ENCODE measurements around the gene MSRB1.
"Not testable (repeated sequence)": the region's sequence is repeated elsewhere in the genome, so short reads cannot be mapped to it uniquely, and the experiment has no call there.

Gene MSRB1

DNA sequence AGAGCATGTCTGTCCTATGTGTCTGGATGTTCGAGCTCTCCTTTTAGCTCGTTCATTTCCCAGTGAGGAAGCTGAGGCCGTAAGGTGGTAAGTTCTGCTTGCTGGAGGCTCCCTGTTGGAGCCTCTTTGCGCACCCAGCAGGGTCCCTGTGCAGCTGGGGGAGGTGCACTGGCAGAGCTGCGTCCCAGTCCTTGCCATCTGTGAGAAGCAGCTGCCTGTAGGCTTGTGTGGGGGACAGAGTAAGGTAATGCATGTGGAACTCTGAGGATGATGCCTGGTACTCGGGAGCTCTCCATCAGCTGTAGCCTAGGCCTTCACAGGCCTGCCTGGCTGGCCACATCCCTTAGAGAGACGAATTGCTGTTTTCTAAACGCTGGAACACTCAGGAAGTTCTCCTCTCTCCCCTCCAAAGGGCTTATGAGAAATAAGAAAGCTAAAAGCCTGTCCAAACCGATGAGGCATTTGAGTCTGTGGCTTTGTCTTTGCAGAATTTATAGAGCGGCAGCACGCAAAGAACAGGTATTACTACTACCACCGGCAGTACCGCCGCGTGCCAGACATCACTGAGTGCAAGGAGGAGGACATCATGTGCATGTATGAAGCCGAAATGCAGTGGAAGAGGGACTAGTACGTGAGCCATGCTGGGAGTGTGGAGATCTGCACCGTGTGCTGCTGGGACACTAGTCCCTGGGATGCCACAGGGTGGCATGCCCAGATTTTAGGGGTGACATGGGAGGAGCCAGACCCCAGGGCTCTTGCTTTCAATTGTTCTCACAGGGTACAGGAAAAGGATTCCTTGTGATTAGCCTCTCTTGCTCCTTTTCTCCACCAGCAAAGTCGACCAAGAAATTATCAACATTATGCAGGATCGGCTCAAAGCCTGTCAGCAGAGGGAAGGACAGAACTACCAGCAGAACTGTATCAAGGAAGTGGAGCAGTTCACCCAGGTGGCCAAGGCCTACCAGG, 17.9 kb upstream of the MSRB1 start:
- DNase-seq, result peak; percentile 59

DNA sequence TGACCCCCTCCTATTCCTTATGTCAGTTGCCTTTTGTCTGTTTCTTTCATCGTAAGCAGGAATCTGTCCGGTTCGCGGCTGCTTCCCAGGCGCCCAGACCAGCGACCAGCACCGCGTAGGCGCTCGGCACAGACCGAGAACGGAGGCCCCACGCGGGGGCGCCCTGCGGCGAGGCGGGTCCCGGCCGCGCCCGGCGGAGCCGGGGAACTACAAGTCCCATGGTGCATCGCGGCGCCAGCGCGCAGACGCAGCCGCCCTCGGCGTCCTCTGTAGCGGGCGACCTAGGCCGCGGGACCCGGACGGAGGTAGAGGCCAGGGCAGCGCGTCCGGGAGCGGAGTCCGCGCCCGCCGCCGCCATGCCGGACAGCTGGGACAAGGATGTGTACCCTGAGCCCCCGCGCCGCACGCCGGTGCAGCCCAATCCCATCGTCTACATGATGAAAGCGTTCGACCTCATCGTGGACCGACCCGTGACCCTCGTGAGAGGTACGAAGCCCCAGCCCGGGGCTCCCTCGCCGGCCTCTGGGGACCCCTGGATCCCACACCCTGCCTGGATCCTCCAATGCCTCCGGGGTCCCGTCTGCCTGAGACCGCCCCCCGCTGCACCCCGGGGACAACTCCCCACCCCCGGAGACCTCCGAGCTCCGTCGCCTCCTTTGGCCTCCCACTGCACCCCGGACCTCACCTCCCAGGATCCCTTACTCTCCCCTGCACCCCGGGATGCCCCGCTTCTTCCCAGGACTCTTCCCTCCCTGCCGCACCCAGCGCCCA, 16.5 kb upstream of the MSRB1 start, which contains the start of gene NDUFB10:
NDUFB10 (plus strand) TSS at position 270 of the 771 bp plus-strand sequence; CDS start at position 357, 87 bp downstream.
- DNase-seq, result peak; percentile 95

DNA sequence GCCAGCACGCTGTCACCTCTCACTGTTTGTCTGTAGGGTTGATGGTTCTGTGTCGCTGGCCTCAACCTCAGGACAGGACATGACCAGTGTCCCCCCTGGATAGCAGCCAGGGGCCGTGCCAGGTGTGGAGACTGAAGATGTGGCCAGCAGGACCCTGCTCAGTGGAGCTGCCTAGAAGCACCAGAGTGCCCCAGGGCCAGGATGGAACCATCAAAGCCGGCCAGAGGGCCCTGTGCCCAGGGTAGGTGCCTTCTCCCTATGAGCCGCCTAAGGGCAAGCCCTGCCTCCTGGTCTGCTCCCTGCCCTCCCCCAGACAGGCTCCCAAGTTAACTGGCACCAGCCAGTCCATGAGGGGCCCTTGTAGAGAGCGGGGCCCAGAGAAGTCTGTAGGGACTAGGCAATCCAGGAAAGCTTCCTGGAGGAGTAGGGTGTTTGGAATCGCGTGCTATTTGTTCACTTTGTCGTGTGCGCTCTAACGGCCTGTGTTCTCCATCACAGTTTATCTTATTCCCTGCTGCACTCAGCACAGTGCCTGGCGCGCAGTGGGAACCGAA, 15.8 kb upstream of the MSRB1 start:
- DNase-seq, result no peak

DNA sequence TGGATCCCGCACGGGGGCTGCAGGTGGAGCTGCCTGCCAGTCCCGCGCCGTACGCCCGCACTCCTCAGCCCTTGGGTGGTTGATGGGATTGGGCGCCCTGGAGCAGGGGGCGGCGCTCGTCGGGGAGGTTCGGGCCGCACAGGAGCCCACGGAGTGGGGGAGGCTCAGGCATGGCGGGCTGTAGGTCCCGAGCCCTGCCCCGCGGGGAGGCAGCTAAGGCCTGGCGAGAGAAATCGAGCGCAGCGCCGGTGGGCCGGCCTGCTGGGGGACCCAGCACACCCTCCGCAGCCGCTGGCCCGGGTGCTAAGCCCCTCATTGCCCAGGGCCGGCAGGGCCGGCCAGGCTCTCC, 15.1 kb upstream of the MSRB1 start:
- DNase-seq, result not testable (repeated sequence)

DNA sequence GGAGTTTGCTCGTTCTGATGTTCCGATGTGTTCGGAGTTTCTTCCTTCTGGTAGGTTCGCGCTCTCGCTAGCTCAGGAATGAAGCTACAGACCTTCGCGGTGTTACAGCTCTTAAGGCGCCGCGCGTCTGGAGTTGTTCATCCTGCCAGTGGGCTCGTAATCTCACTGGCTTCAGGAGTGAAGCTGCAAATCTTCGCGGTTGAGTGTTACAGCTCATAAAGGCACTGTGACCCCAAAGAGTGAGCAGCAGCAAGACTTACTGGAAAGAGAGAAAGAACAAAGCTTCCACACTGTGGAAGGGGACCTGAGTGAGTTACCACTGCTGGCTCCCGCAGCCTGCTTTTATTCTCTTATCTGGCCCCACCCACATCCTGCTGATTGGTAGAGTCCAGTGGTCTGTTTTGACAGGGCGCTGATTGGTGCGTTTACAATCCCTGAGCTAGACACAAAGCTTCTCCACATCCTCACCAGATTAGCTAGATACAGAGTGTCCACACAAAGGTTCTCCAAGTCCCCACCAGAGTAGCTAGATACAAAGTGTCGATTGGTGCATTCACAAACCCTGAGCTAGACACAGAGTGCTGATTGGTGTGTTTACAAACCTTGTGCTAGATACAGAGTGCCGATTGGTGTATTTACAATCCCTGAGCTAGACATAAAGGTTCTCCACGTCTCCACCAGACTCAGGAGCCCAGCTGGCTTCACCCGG, 14.6 kb upstream of the MSRB1 start:
- not testable (repeated sequence) for DNase-seq

DNA sequence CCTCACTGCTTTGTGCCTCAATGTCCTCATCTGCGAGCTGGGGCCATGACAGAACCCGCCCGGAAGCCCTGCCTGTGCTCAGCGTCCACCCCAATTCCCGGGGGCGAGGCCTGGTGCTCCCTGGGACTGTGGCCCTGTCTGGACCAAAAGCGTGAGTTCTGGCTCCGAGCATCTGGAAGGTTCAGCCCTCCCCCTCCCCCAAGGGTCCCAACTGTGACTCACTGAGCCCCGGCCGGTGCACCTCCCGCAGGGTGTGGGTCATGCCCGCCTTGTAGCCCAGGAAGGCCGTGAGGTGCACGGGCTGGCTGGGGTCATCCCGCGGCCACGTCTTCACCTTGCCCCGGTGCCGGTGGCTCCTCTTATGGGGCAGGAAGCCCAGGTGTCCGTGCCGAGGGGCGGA, 10.7 kb upstream of the MSRB1 start:
- DNase-seq, result no peak

DNA sequence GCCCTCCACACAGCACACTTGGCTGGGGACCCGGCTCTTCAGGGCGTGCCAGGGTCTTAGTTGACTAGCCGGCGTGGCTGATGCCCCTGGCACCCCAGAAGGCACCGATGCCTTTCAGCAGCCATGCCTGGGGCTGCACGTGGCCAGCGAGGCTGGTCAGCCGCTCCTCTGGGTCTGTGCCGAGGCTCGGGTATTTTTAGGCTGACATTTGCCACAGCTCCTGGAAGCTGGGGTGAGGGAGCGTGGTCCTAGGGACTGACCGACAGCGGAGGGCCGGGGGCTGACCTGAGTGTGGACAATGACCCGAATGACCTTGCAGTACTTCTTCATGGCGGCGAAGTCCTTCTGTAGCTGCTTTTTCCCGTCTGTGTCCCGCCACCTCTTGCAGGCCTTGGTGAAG, 7.6 kb upstream of the MSRB1 start:
- no peak for DNase-seq

DNA sequence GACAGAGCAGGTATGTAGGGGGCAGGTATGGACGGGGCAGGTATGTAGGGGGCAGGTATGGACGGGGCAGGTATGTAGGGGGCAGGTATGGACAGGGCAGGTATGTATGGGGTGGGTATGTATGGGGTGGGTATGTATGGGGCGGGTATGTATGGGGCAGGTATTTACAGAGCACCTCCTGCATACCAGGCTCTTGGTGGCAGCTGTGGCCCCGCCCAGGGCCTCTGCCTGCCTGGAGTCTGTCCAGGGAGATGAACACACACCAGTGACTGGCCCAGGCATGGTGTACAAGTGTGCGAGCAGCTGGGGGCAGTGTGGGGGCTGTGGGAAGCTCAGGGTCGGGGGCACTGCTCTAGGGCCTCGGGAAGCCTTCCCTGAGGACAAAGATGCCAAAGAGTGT, 7.0 kb upstream of the MSRB1 start:
- no peak for DNase-seq

DNA sequence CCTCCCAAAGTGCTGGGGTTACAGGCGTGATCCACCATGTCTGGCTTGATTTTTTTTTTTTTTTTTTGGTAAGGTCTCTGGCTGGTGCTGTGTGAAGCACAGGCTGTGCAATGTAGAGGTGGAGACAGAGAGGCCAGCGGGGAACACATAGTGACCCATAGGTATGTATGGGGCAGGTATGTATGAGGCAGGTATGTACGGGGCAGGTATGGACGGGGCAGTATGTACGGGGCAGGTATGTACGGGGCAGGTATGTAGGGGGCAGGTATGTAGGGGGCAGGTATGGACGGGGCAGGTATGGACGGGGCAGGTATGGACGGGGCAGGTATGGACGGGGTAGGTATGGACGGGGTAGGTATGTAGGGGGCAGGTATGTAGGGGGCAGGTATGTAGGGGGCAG, 6.5 kb upstream of the MSRB1 start:
- no peak for DNase-seq

DNA sequence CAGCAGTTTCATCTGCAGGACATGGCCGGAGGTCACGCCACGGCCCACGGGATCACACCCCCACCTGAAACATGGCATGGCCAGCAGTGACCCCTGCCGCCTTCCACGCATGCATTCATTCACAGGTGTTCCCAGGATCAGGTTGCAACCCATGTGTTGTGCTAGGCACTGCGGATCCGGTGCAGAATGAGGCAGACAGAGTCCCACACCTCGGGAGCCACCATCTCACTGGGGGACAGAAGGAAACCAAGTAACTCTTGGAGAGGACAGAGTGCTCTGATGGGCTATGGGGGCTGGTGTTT, 4.3 kb upstream of the MSRB1 start:
- no peak for DNase-seq

DNA sequence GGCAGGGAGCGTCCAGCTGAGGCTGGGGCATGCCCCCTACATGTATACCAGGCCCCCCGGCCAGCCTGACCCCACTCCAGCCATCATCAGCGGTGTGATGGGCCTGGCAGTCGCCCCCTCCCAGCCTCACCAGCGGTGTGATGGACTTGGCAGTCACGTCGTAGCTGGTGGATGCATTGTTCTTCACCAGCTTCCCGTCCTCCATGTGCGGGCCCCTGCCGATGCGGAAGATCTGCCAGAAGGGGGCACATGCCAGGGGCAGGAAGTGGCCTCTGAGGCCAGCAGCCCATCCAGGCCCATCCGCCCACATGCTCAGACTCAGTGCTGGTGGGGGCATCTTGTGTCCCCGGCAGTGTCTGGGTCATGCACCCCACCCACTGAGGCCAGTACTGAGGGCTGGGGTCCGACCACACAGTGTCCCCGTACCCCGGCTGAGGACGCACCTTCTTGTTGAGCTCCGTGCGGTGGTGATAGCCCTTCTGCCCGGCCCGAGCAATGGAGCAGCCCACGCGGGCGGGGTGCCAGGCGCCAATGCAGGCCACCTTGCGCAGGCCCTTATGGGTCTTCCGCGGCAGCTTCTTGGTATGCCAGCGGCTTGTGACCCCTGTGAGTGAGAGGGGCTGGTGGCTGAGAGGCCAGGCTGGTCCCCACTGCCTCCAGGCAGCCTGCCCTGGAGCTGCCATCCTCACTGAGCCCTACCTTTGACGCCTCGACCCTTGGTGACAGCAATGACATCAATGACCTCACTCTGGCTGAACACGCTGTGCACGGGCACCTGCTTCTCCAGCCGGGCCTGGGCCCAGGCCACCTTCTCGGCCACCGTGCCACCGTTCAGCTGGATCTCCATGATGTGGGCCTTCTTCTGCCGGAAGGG, 3.7 kb upstream of the MSRB1 start:
- DNase-seq, result no peak

DNA sequence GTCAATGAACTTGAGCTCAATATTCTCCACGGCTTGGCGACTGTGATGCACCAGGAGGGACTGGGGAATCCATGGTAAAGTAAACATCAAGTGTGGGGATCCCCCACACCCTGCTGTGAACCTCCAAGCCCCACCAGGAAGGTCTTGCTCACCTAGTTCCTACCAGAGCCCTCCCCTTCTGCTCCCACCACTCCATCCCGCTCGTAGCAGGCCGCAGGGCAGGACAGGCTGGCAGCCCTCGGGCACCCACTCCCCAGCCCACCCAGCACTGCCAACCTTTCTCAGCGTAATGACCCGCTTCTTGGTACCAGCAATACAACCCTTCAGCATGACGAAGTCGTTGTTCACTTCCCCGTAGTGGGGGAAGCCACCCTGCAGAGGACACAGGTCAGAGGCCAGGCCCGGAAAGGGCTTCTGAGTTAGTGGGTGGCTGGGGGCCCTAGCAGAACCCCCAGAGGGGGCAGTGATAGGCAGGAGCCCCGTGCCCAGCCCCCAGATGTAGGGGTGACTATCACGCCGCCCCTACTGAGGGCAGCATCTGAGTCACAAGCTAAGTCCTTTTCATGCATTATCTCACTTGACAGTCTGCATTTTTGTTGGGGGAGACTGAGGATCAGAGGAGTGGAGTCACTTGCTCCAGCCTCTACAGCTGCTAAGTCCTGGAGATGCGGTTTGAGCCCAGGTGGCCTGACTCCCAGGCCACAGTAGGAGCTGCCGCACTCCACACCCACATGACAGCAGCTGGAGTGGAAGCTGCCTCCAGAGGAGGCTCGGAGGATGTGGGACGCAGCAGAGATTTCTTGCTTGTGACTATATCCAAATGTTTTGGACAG, 2.8 kb upstream of the MSRB1 start:
- DNase-seq, result no peak

DNA sequence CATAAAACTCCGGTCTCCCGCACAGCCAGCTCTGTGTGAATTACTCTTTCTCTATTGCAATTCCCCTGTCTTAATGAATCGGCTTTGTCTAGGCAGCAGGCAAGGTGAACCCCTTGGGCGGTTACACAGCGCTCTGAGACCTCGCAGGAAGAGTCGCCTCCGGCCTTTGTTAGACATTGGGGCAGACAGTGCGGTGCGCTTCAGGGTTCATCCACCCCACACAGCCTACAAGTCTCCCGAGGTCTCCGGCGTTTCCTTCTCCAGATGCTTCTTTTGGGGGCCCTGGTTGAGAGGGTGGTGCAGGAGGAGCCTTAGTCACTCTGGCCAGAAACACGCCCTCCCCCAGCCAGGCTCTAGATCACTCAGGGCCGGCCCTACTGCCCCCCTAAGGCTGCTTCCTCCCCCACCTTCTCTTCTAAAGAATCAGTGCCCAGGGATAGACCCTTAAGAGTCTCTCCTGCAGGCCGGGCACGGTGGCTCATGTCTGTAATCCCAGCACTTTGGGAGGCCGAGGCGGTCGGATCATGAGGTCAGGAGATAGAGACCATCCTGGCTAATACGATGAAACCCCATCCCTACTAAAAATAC, 1.7 kb upstream of the MSRB1 start:
- no peak for DNase-seq

DNA sequence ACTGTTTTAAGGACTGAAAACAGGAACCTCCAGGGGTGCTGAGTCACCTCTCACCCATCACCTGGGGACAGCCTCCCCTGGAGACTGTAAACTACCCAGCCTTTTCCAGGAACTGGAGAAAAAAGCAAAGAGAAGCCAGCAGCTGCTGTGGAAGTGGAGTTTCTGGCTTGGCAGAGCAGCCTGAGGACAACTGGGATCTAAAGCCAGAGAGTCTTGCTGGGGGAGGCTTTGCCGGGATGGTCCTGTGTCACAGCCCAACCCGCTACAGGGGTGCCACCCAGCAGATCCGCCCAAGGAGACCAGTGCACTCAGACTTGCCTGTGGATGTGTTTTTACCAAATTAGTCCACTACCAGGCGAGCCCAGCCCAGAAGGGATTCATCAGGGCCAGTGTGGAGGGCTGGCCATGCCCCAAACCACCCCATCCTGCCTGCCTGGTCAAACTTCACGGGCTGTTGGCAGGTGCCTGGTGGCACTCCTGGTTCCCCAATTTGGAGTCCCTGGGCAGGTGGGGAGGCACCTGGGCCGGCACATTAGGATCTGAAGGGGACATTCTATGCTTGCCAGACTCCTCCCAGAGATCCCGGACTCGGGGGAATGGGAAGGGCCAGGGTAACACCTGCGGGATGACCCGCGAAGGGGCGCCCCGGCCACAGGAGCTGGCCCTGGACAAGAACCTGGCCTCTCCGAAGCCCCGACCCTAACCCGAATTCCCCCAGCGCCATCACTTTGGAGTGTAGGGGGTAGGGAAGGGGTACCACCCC, 771 bp downstream of the MSRB1 start:
- DNase-seq, result no peak

DNA sequence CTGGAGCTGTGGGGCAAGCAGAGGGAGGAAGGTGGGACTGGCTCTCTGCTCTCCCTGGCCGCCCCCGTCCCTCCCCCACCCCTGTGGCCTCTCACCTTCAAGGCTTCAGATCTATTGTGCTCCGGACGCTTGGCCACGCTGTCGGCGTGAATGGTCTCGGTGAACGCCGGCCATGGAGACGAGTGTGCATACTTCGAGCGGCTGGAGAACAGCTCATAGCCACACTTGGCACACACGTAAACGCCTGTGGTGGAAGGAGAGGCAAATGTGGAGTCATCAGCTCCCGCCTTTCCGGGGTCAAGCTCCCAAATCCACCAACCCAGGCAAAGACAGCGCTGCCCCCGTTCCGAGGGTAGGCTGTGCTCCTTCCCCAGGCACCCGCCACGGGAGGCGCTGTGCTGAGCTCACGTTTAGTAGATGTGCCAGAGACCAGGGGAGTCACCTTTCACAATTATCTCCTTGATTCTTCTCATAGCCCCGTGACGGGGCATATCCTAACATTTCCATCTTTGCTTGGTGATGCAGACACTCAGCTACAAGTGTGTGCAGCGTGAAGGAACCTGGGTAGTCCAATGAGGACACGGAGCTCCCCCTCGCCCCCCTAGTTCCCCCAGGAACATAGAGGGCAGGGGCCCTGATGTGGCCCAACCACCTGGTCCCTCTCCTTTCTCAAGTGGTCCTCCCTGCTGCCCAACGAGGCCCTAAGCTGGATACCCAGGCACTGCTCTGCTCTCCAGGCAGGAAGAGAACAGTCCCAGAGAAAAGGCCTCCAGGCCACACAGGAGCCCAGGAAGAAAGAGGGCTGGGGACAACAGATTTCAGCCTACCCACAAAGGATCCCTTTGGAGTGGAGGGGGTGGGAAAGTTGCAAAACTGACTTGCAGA, 1.6 kb downstream of the MSRB1 start:
- DNase-seq, result no peak

DNA sequence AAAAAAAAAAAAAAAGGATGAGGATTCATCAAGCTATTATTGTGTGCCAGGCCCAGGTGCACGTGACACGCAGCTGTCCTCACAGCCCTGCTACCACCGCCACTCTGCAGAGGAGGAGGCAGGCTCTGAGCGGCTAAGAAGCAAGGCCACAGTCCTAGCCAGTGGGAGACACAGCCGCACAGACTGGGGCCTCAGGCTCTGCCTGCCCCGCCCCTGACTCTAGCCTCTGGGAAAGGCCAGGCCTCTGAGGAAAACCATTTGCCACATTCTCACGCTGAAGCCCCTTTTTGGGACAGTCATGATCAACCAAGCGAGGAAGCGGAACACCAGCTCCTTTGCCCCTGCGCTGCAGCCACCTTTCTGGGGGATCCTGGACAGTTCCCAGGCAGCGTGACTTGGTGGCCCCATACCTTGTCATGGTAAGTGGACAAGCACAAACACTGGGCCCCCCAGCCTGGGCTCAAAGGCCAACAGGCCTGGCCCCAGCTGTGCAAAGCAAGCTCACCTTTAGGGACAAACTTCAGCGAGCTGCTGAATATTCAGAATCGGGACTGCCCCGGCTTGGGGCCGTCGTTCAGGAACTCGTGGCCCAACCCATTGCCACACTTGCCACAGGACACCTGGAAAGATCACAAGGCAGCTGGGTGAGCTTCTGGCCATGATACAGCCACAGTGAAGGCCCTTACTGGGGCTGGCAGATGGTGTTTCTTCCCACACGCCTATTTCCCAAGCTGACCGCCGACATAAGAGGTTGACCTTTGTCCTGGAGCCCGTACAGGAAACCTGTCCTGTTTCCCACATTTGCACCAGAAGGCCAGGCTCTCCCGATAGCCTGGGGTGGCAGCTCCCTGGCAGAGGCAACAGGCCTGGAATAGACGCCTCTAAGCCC, 2.5 kb downstream of the MSRB1 start:
- no peak for DNase-seq

DNA sequence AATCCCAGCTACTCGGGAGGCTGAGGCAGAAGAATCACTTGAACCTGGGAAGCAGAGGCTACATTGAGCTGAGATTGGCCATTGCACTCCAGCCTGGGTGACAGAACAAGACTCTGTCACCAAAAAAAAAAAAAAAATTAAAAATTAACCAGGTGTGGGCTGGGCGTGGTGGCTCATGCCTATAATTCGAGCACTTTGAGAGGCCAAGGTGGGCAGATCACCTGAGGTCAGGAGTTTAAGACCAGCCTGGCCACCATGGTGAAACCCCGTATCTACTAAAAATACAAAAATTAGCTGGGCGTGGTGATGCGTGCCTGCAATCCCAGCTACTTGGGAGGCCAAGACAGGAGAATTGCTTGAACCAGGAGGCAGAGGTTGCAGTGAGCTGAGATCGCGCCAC, 3.2 kb downstream of the MSRB1 start:
- DNase-seq, result not testable (repeated sequence)

DNA sequence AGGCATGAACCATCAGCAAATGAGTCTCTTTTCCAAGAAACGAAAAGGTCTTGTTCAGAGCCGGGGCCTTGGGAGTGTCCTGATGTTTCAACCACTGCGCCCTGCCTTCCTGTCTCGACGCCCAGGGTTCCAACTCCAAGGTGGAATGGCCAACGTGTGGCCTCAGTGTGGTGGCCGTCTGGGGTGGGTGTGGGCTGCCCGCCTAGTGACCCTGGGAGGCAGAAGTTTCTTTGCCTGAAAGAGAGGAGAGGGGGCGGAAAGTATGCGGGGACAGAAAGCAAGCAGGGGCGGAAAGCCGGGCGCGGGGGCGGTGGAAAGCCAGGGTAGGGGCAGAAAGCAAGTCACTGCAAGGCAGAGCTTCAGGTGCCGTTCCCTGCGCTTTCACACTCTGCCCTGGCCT, 4.1 kb downstream of the MSRB1 start:
- no peak for DNase-seq
